ENCODE measurements around the gene WIPF3. TPM values are rescaled to one million over a fixed set of nuclear protein-coding genes. Genes with fewer than 3 reads are reported as not detected.

The WIPF3 gene
- total and polyA plus RNA-seq, 10 of the 15 experiments (the other 5 are each of a cell fraction or from before 2014, with no cell fraction given), result 0.03 to 0.05 TPM; not detected in 8

- intact Hi-C loops (cut with micrococcal nuclease; ENCODE audit: unreplicated experiment), result loop anchor here (1.0 to 5.0 kb wide), 2 partner anchors 44 to 184 kb away; no protein-coding TSS in a partner anchor
- ChIA-PET POLR2A (interaction anchor here (0.6 kb wide), 1 partner anchor 11 kb away, joined by 4 read pairs; no protein-coding TSS in a partner anchor), CTCF (interaction anchor here (0.5 to 6.2 kb wide), 13 partner anchors 10 to 1472 kb away, joined by 3 to 62 read pairs (median 3); no protein-coding TSS in a partner anchor), SMC1A (ENCODE audit: uncharacterized antibody, unreplicated experiment) (interaction anchor here (1.0 to 3.5 kb wide), 5 partner anchors 43 to 285 kb away, joined by 3 to 28 read pairs (median 4); no protein-coding TSS in a partner anchor), RAD21 (ENCODE audit: unreplicated experiment) (interaction anchor here (1.0 to 3.6 kb wide), 3 partner anchors 42 to 184 kb away, joined by 3 to 31 read pairs (median 4); no protein-coding TSS in a partner anchor)
- no peaks in the 10 kb centered on the region; a peak in 2 of 4 replicates for H3K27me3 ChIP-seq (replicated peaks in 1 of 2; ENCODE audit: control insufficient read depth in 2 of 2, insufficient read depth in 2 of 2, low read length in 1 of 2)
- WGBS (ENCODE audit: insufficient coverage, insufficient replicate concordance, low lambda C conversion rate, missing lambda C conversion rate), result 9% methylated on average over 5 of the region's 5 CpGs
- no peak overlapping the region for H3K4me3 ChIP-seq
- no peaks in the 10 kb centered on the region for H3K36me3 ChIP-seq (ENCODE audit: control insufficient read depth in 2 of 2, insufficient read depth in 2 of 2, low read length in 1 of 2)
- H3K9ac ChIP-seq (ENCODE audit: control insufficient read depth, insufficient read depth, low read length), result no peak overlapping the region
- no peaks in the 10 kb centered on the region for H4K20me1 ChIP-seq (ENCODE audit: control insufficient read depth, insufficient read depth)
- H2AFZ ChIP-seq (ENCODE audit: control insufficient read depth, low read depth, low read length), result no peak overlapping the region
- no peak overlapping the region for H3K27ac ChIP-seq (ENCODE audit: control insufficient read depth, insufficient read depth)
- no peaks in the 10 kb centered on the region for H3K4me1 ChIP-seq (ENCODE audit: control insufficient read depth, insufficient read depth, low read length)
- no peaks in the 10 kb centered on the region for H3K79me2 ChIP-seq (ENCODE audit: control insufficient read depth, insufficient read depth, low read length)
- ATAC-seq (peak; percentile 77), FAIRE-seq (no peak), DNase-seq (ENCODE audit: low read depth, low spot score) (no peak)
- no peak for TF ChIP-seq NFIC (IDR thresholded peaks at IDR 0.05; ENCODE audit: low read depth, low read length)
- no peak for TF ChIP-seq SREBF2 (IDR thresholded peaks at IDR 0.05; ENCODE audit: low read length)
- no peak for TF ChIP-seq NFYB (IDR thresholded peaks at IDR 0.05; ENCODE audit: insufficient read depth, low read depth, low read length)
- no peak for TF ChIP-seq PRDM15 (CRISPR knock-in tag; IDR thresholded peaks at IDR 0.05)
- TF ChIP-seq CBFB (IDR thresholded peaks at IDR 0.05; ENCODE audit: low read depth), result no peak
- TF ChIP-seq PAX8 (IDR thresholded peaks at IDR 0.05), result no peak
- peak; percentile 53 to 65 (median 59) for TF ChIP-seq CTCF (IDR thresholded peaks at IDR 0.05 in 2 of 3, conservative IDR thresholded peaks at IDR 0.05 in 1 of 3; ENCODE audit: control insufficient read depth in 2 of 3, extremely low read depth in 1 of 3, insufficient read depth in 1 of 3, low read depth in 3 of 3, low read length in 3 of 3)
- TF ChIP-seq EGR1 (IDR thresholded peaks at IDR 0.05; ENCODE audit: borderline replicate concordance in 1 of 2, low read depth in 2 of 2, low read length in 2 of 2), result no peak
- no peak for TF ChIP-seq CHD4 (IDR thresholded peaks at IDR 0.05)
- peak; percentile 63; the same call in 1 of the 2 replicates for TF ChIP-seq SMC3 (IDR thresholded peaks at IDR 0.05; ENCODE audit: borderline replicate concordance, low read length)
- peak; percentile 66 for TF ChIP-seq RAD21 (IDR thresholded peaks at IDR 0.05; ENCODE audit: insufficient read depth, low read depth, low read length)
- no peak for TF ChIP-seq SRF (IDR thresholded peaks at IDR 0.05; ENCODE audit: low read depth in 2 of 2, low read length in 2 of 2)
- no peak for TF ChIP-seq NR2F1 (conservative IDR thresholded peaks at IDR 0.05)
- TF ChIP-seq NR2C2 (IDR thresholded peaks at IDR 0.05; ENCODE audit: borderline replicate concordance, control insufficient read depth, insufficient read length, low read depth), result no peak
- no peak for TF ChIP-seq ETV6 (conservative IDR thresholded peaks at IDR 0.05 in 1 of 2, IDR thresholded peaks at IDR 0.05 in 1 of 2; ENCODE audit: borderline replicate concordance in 1 of 2, low read depth in 1 of 2)
- no peak for TF ChIP-seq HDGF (IDR thresholded peaks at IDR 0.05)
- BruUV-seq (replicated peaks), result no TSS peak
- no peaks in the 10 kb centered on the region for H3K9me3 ChIP-seq (replicated peaks; ENCODE audit: control insufficient read depth, insufficient read depth, low read length)
- H3K4me2 ChIP-seq (ENCODE audit: control insufficient read depth, insufficient read depth), result no peak overlapping the region
- in situ Hi-C loops (cut with MboI), result no loop called here
Observed at GRCh38 chr7:29878081-29878688, 71.9 kb downstream of the WIPF3 start.

Measured in GM12878 (cell line).